Kidney tubule cell (primary cell): Measurements from ENCODE around the gene PLP2.

Source experiments
- DNase-seq: peaks from one replicate; pipeline ENCODE4 v3.0.0-alpha.2; 2018; ENCODE audit warnings: low spot score

The PLP2 gene

DNA sequence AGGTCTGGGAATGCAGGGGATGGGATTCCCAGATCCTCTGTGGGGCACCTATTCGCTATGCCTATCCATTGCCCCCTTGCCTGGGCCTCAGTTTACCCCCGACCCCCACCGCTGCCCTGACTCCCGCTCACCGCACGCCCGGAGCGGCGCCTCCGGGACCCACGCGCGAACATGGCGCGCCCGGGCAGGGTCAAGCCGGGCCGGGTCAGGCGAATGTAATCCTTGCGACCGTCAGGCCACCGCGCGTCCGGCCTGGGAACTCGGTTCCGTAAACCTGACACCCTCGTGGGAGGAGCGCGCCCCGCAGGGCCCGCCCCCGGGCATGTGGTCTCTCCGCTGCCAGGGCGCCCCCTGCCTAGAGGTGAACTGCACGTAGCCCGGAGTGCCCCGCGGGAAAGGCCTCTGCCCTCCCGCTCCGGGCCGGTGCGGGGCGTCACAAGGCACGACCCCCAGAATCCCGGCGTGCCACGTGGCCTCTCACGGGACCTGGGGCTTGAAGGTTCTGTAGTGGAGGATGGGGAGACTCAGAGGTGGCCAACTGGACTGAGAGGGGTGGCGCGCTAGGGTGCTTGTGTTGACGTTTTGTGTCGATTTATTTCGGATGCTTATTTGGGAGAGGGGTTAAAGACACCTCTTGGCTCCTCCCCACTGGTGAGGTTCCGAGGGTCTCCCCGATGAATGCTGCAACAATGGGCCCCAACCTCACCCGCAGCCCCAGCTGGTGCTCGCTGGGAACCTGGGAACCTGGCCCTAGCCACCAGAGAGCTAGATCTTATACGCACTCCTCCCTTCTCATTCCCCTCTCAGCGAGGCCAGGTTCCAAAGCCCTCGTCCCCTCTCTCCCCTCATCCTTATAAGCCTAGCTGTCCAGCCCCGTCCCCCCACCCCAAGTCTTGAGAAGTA, 14.7 kb downstream of the PLP2 start, which contains the start of gene PRICKLE3:
Gene PRICKLE3, minus strand, starts transcription at position 249 of the 903 bp plus-strand sequence. Its CDS starts 76 bp downstream, at position 173.
- peak; percentile 74 for DNase-seq

DNA sequence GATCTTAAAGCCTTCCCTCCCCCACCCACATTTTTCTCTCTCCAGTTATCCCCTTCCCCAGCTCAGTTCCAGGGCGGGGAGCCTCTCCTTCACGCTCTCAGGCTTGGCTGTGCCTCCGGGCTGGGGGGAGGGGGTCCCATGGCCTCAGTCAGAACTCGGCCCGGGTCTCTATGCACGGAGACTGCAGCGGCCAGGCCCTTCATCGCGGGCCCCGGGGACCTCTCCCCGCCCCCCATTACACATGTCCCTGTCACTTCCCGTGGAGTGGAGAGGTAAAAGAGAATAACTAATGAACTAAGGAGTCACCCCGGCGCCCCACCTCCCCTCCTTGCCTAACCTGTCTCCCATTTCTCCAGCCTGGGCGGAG, 15.3 kb downstream of the PLP2 start:
- no peak for DNase-seq

DNA sequence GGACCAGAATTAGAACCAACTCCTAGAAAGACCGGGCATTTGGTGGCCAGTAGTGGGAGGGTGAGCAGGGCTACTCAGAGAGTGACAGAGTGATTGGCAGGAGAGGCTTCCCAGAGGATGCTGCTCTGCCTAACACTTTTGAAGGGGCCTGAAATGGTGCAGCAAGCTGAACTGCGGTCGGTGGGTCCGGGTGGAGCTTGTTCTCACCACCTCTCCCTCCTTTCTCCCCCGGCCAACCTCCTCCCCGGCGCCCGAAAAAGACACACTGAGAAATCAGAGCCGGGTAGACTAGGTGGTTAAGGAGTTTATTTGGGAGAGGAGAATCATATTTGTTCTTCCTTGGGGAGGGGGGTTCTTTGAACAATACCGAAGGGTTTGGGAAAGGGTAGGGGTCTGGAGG, 15.8 kb downstream of the PLP2 start:
- no peak for DNase-seq

GRCh38 chrX:49188468-49189076, 16.9 kb downstream of the PLP2 start:
- no peak for DNase-seq

DNA sequence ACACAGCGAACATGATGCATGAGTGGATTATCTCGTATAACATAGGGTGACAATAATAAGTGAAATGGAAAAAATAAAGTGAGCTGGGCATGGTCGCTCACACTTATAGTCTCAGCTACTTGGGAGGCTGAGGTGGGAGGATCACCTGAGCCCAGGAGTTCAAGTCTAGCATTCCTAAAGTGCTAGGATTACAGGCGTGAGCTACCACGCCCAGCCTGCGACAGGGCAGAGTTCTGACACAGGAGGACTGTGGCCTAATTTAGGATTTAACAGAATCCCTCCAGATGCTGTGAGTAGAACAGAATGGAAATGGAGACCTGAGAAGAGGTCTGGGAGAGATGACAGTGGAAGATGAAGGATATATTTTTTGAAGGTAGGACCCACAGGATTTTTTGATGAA, 17.9 kb downstream of the PLP2 start:
- DNase-seq: no peak

- peak; percentile 99 for DNase-seq
These were observed 19.3 kb downstream of the PLP2 start for GRCh38 chrX:49190821-49191573.

DNA sequence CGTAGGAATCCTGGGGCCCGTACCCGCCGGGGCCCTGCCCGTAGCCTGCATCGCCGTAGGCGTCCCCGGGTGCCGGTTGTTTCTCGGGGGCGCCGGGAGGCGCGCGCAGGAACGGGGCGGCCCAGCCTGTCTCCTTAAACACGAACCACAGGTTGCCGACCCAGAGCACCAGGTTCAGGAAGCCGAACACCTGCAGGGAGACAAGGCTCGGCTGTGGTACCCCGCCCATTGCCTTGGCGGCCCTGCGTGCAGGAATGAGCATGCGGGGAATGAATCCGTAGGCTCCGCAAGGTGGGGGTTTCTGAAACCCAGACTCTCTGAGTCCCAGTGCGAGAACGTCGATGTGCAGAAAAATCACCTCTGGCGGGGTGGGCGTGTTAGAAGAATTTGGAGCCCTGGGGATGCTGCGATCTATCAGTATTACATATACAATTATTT, 19.9 kb downstream of the PLP2 start:
- DNase-seq: peak; percentile 26

- peak; percentile 49 for DNase-seq
These were observed 21.1 kb downstream of the PLP2 start for GRCh38 chrX:49192722-49193328.

DNA sequence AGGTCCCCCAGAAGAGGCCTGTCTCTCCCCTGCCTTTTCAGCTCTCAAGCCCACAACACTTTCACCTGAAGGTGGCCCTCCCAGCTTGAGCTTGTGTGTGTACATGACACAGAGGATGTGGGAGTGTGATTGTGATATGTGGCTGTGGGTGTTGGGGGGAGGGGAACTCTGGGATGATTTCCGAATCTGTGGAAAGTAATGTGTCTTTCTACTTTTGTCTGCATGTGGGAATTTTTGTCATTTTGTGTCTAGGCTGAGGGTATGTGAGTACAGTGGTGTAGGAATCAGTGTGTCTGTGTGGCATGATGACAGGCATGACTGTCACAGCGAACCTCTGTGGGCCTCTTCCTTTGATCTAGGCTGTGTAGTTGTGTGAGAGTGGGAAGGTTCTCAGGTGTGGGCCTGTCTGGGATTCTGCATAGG, 21.9 kb downstream of the PLP2 start:
- DNase-seq: no peak

DNA sequence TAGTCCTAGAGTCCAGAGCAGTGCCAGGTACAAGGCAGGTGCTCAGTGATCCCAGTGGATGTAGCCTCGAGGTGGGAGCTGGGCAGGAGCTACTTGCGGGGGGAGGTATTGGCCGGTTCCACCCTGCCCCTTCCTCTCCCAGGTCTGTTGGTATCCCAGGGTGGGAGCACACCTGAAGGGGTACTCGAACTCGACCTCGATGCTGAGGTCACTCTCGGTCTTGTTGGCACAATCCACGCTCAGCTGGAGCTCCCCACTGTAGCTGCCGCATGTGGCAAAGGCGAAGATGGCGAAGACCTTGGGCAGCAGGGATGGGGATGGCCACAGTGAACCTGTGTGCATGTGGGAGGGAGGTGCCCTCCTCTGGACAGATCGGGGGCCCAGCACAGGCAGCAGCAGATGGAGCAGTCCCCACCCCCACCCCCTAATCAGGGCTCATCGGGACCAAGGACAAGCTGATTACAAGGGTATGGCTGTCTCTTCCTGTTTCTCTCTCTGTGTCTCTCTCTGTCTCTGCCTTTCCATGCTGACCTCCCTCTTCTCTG, 25.9 kb downstream of the PLP2 start:
- DNase-seq: no peak

- no peak for DNase-seq
These were observed 27.0 kb downstream of the PLP2 start for GRCh38 chrX:49198540-49199314.

DNA sequence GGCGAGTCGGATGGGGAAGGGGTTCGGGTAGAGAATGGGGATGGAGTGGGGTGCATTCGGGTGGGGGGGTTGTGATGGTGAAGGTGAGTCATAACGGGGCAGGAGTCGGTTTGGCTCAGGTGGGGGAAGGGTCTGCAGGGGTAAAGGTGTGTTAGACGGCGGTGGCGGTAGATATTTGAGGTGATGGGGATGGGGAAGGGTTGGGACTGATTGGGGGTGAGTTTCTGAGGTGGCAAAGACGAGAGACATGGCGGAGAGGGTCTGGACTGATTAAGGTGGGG, 27.6 kb downstream of the PLP2 start:
- DNase-seq: no peak

DNA sequence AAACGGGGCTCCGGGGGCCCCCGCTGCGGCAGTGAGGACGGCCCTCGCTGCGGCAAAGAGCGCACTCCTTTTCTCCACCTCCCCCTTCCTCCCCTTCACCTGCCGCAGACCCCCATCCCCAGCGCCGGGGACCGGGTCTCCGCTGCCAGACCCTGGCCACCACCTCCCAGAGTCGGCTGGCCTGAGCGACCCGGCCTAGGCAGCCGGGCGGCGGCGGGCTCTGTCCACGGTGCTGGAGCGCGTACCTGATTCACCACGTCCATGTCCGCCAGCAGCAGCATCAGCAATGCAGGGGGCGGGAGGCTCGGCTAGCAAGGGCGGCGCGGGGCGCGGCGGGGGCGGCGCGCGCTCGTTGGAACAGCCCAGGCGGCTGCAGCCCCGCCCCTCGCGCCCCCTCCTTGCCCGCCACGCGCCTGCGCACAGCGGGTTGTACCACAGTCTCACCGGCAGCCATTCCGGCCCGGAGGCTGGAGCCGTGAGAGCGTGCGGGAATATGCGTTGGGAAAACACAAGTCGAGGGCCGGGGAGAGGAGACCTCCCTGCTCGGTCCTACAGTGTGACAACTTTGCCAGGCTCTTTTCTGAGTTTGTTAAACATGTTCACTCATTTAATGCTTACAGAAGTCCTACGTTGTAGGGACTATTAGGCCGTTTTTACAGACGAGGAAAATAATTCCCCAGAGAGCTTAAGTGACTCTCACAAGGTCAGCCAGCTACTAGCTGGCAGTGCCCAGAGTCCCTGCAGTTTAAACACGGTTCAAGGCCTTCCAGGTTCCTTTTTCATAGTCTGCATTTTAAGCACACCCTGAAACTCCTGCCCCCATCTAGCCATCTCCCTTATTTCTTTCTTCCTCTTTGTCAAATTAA, 28.4 kb downstream of the PLP2 start, which contains the start of gene SYP:
Gene SYP, minus strand, starts transcription at position 288 of the 866 bp plus-strand sequence. Its CDS starts 7 bp downstream, at position 281.
- peak; percentile 88 for DNase-seq

DNA sequence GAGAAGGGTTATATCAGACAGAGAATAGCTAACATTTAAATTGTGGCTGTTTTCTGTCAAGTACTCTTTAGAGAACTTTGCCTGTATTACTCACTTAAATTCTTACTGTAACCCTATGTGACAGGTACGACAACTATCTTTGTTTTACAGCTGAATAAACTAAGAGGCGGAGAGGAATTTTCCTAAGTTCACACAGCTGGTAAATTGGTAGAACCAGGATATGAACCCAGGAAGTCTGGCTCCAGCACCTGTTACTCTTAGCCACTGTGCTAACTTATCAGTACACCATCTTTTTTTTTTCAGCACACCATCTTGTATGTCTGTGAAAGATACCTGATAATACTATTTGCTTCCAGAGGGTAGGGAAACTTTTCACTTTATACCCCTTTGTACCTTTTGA, 30.3 kb downstream of the PLP2 start:
- DNase-seq: no peak

- DNase-seq: no peak
These were observed 31.8 kb downstream of the PLP2 start for GRCh38 chrX:49203536-49203935.

- no peak for DNase-seq
These were observed 32.3 kb downstream of the PLP2 start for GRCh38 chrX:49204017-49204416.

DNA sequence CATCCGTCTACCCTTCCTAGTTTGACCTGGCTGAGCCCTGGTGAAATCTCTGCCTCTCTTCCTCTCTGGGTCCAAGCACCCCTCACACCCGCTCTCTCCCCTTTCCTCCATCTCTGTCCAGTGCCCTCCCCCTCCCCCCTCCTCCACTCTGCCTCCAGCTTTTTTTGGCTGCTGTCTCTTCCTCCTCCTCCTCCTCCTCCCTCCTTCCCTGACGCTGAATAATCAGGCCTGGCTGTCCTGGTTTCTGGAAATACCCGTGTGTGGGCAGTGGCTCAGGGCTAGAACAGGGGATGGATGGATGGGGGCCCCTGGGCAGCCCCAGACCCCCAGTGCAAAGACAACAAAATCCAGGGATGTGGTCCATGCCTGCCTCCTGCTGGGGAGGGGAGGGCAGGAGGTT, 33.0 kb downstream of the PLP2 start:
- no peak for DNase-seq

- DNase-seq: no peak
These were observed 33.7 kb downstream of the PLP2 start for GRCh38 chrX:49205443-49205842.

- no peak for DNase-seq
These were observed 34.8 kb downstream of the PLP2 start for GRCh38 chrX:49206543-49206942.

- DNase-seq: no peak
These were observed 36.7 kb downstream of the PLP2 start for GRCh38 chrX:49208399-49208798.
